ENCODE results near the gene CREBRF.

DNA sequence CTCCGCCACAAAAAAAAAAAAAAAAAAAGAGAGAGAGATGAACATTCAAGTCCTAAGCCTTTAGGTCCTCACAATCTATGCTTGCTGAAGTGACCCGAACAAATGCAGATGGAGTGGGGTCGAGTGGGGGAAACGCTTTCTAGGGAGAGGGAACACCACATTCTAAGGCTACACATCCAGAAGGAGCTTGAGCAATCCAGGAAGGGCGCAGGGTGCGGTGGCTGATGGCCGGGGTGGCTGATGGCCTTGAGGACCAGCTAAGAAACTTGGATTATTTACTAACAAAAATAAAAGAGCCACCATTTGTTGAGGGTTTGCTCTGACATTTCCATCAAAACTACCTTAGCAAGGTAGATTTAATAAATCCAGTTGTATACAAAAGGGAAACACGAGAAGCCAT, 87.4 kb downstream of the CREBRF start:
- TF ChIP-seq, protein P1, sequence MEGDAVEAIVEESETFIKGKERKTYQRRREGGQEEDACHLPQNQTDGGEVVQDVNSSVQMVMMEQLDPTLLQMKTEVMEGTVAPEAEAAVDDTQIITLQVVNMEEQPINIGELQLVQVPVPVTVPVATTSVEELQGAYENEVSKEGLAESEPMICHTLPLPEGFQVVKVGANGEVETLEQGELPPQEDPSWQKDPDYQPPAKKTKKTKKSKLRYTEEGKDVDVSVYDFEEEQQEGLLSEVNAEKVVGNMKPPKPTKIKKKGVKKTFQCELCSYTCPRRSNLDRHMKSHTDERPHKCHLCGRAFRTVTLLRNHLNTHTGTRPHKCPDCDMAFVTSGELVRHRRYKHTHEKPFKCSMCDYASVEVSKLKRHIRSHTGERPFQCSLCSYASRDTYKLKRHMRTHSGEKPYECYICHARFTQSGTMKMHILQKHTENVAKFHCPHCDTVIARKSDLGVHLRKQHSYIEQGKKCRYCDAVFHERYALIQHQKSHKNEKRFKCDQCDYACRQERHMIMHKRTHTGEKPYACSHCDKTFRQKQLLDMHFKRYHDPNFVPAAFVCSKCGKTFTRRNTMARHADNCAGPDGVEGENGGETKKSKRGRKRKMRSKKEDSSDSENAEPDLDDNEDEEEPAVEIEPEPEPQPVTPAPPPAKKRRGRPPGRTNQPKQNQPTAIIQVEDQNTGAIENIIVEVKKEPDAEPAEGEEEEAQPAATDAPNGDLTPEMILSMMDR (IDR thresholded peaks at IDR 0.05 in 2 of 3, conservative IDR thresholded peaks at IDR 0.05 in 1 of 3; ENCODE audit: insufficient read depth in 2 of 3, low read depth in 1 of 3, low read length in 3 of 3) = no peak
- TF ChIP-seq HNRNPUL1 (IDR thresholded peaks at IDR 0.05; ENCODE audit: low read length) (no peak), ERF (CRISPR knock-in tag; IDR thresholded peaks at IDR 0.05) (no peak)
